ENCODE measurements around the gene SH3RF2. TPM values are rescaled to one million over a fixed set of nuclear protein-coding genes. Genes with fewer than 3 reads are reported as not detected.
A peak's percentile ranks its signal among the peaks of the same experiment; 100 is the strongest.

The SH3RF2 gene
- total and polyA plus RNA-seq, 2 donors (not counting 3 experiments of a cell fraction or from before 2014, with no cell fraction given), result 0.54 to 0.84 TPM

DNA sequence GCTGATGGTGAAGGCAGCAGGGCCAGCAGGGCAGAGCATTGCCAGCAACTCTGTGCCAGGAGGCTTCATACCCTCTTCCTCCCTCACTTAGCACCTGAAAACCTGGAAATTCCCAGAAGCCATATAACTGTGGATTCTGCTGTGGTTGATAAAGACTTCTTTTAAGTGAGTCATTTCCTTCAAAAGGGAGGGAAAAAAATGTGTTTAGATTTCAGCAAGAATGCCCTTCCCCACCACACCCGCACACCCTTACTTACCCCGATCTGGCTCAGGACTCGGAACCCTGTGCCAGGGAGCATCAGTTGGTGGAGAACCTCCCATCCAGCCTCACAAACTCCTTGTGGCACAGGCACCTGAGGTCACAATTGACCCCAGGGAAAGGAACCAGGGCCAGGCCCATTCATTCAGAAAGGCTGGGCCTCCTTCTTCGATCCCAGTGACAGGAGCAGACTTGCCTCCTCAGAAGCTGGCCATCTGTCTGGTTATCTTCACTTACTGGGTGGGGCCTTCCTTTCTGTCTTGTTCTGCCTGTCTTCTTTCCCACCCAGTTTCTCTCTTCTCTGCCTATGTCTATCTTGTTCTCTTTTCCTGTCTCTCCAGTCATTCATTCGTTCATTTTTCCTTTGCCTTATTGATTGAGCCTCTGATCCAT lies 106.4 kb downstream of the SH3RF2 start:
- Histone ChIP-seq H3K9ac (replicated peaks; ENCODE audit: extremely low read depth, insufficient read depth, low read length) (no peak overlapping the region), H3K27me3 (ENCODE audit: control insufficient read depth in 2 of 2, insufficient read depth in 2 of 2, low read length in 2 of 2) (no peaks in the 10 kb centered on the region), H3K4me1 (ENCODE audit: control insufficient read depth, extremely low read depth, insufficient read depth, low read length) (peaks cover 9% of the 10 kb centered on the region), H2AFZ (ENCODE audit: low read depth, low read length) (peak overlapping the region; percentile 65), H3K4me3 (replicated peaks in 1 of 3; ENCODE audit: insufficient read depth in 1 of 3, low read depth in 1 of 3, low read length in 3 of 3) (no peak overlapping the region), H3K27ac (ENCODE audit: insufficient read depth, low read depth, low read length) (no peak overlapping the region), H4K20me1 (replicated peaks; ENCODE audit: control insufficient read depth, extremely low read depth, insufficient read depth, low read length) (no peaks in the 10 kb centered on the region), H3K4me2 (ENCODE audit: insufficient read depth, low read length) (no peak overlapping the region), H3K9me3 (replicated peaks; ENCODE audit: control insufficient read depth, insufficient read depth, low read length) (no peaks in the 10 kb centered on the region), H3K36me3 (ENCODE audit: control insufficient read depth in 2 of 2, extremely low read depth in 1 of 2, insufficient read depth in 2 of 2, low read length in 2 of 2) (no peaks in the 10 kb centered on the region), H3K79me2 (ENCODE audit: control insufficient read depth, insufficient read depth, low read length) (no peaks in the 10 kb centered on the region), H3K9me1 (replicated peaks; ENCODE audit: control insufficient read depth, extremely low read depth, insufficient read depth, low read length) (no peaks in the 10 kb centered on the region)
- CTCF ChIA-PET, result interaction anchor here (1.0 to 2.6 kb wide), 5 partner anchors 8 to 697 kb away, joined by 3 to 13 read pairs (median 4); partner anchors contain the start of gene PRELID2
- DNase-seq (ENCODE audit: low read depth, low spot score) (peak; percentile 76), FAIRE-seq (peak; percentile 83)
- TF ChIP-seq EZH2 (IDR thresholded peaks at IDR 0.05; ENCODE audit: borderline replicate concordance, low read depth, low read length, severe bottlenecking) (no peak), POLR2AphosphoS5 (IDR thresholded peaks at IDR 0.05; ENCODE audit: insufficient read depth, low read depth, low read length) (no peak), FOS (IDR thresholded peaks at IDR 0.05; ENCODE audit: borderline replicate concordance, insufficient read depth, low read length) (peak; percentile 60), POLR2A (IDR thresholded peaks at IDR 0.05; ENCODE audit: low read depth, low read length) (no peak), JUN (IDR thresholded peaks at IDR 0.05; ENCODE audit: borderline replicate concordance, insufficient read depth, insufficient read length, low read depth) (peak; percentile 36), GATA2 (IDR thresholded peaks at IDR 0.05; ENCODE audit: insufficient read depth, insufficient read length, low read depth, low read length) (peak; percentile 39), MYC (IDR thresholded peaks at IDR 0.05; ENCODE audit: low read depth, low read length) (no peak)
- TF ChIP-seq, protein P1, sequence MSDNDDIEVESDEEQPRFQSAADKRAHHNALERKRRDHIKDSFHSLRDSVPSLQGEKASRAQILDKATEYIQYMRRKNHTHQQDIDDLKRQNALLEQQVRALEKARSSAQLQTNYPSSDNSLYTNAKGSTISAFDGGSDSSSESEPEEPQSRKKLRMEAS (IDR thresholded peaks at IDR 0.05; ENCODE audit: insufficient read depth, insufficient read length), result no peak
- TF ChIP-seq, protein P2, sequence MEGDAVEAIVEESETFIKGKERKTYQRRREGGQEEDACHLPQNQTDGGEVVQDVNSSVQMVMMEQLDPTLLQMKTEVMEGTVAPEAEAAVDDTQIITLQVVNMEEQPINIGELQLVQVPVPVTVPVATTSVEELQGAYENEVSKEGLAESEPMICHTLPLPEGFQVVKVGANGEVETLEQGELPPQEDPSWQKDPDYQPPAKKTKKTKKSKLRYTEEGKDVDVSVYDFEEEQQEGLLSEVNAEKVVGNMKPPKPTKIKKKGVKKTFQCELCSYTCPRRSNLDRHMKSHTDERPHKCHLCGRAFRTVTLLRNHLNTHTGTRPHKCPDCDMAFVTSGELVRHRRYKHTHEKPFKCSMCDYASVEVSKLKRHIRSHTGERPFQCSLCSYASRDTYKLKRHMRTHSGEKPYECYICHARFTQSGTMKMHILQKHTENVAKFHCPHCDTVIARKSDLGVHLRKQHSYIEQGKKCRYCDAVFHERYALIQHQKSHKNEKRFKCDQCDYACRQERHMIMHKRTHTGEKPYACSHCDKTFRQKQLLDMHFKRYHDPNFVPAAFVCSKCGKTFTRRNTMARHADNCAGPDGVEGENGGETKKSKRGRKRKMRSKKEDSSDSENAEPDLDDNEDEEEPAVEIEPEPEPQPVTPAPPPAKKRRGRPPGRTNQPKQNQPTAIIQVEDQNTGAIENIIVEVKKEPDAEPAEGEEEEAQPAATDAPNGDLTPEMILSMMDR (IDR thresholded peaks at IDR 0.05; ENCODE audit: extremely low read depth in 1 of 2, insufficient read depth in 1 of 2, low read depth in 1 of 2, low read length in 2 of 2), result no peak
- BruUV-seq (replicated peaks), result no TSS peak
- POLR2A ChIA-PET, result no interaction called here
- intact Hi-C loops (cut with micrococcal nuclease), result loop anchor here (2.0 kb wide), 1 partner anchor 66 kb away; no protein-coding TSS in a partner anchor
- dilution Hi-C loops (cut with MboI; ENCODE audit: extremely low pct_ligation_motif_present, low sequenced_read_pairs), result no loop called here
